GM12801 (cell line): ENCODE measurements around the gene VTCN1.

Experiments used
- CTCF ChIP-seq: IDR thresholded peaks from one replicate; pipeline ENCODE4 v1.5.1; 2011; ENCODE audit warnings: control low read depth; ENCODE audit not compliant: insufficient read length; ENCODE audit errors: extremely low read depth

Gene VTCN1

GRCh38 chr1:117240547-117240946 lies 29.8 kb upstream of the VTCN1 start:
- no peak for TF ChIP-seq CTCF

GRCh38 chr1:117239467-117239866 lies 28.7 kb upstream of the VTCN1 start:
- no peak for TF ChIP-seq CTCF

GRCh38 chr1:117237726-117238381 lies 27.1 kb upstream of the VTCN1 start:
- TF ChIP-seq CTCF = no peak

- no peak for TF ChIP-seq CTCF
These were observed 25.2 kb upstream of the VTCN1 start for GRCh38 chr1:117235863-117236465.

- no peak for TF ChIP-seq CTCF
These were observed 21.8 kb upstream of the VTCN1 start for GRCh38 chr1:117232531-117232930.

- no peak for TF ChIP-seq CTCF
These were observed 21.1 kb upstream of the VTCN1 start for GRCh38 chr1:117231748-117232373.

- TF ChIP-seq CTCF = no peak
These were observed 20.6 kb upstream of the VTCN1 start for GRCh38 chr1:117231312-117231711.
